AG09309 (cell line): ENCODE measurements around the gene ZNF385A.

Experiments used
- DNase-seq: peaks from one replicate; pipeline ENCODE4 v3.0.0-alpha.2; 2010; ENCODE audit warnings: low read depth
- H3K4me3 ChIP-seq: 2 replicates; pipeline ENCODE4 v1.5.1; 2011; ENCODE audit warnings: mild to moderate bottlenecking, low read depth, low read length, moderate library complexity; ENCODE audit not compliant: control insufficient read depth
- CTCF ChIP-seq: IDR thresholded peaks from 2 replicates; pipeline ENCODE4 v1.5.1; 2011; ENCODE audit warnings: mild to moderate bottlenecking, low read depth, low read length, inconsistent platforms; ENCODE audit not compliant: insufficient read depth, control insufficient read depth; ENCODE audit errors: missing control alignments

The ZNF385A gene

GRCh38 chr12:54427106-54427505 is 42.6 kb upstream of the ZNF385A start:
- TF ChIP-seq CTCF, result no peak
- no peak for DNase-seq
- no peak overlapping the region for H3K4me3 ChIP-seq

- DNase-seq, result no peak
- no peak for TF ChIP-seq CTCF
Observed at GRCh38 chr12:54426690-54427089, 42.2 kb upstream of the ZNF385A start.

GRCh38 chr12:54425702-54426101 is 41.2 kb upstream of the ZNF385A start:
- no peak overlapping the region for H3K4me3 ChIP-seq
- no peak for TF ChIP-seq CTCF
- no peak for DNase-seq

More at GRCh38 chr12:54426690-54427089, 42.2 kb upstream of the ZNF385A start:
- H3K4me3 ChIP-seq, result no peak overlapping the region

- H3K4me3 ChIP-seq, result no peak overlapping the region
- no peak for DNase-seq
- no peak for TF ChIP-seq CTCF
Observed at GRCh38 chr12:54424224-54424623, 39.7 kb upstream of the ZNF385A start.

- no peak overlapping the region for H3K4me3 ChIP-seq
- DNase-seq, result no peak
- TF ChIP-seq CTCF, result no peak
Observed at GRCh38 chr12:54423816-54424150, 39.2 kb upstream of the ZNF385A start.

- no peak for TF ChIP-seq CTCF
- H3K4me3 ChIP-seq, result no peak overlapping the region
- DNase-seq, result no peak
Observed at GRCh38 chr12:54421879-54422250, 37.3 kb upstream of the ZNF385A start.
